Measurements from ENCODE around the gene BTNL9.
A peak's percentile ranks its signal among the peaks of the same experiment; 100 is the strongest.
"Not testable (repeated sequence)": the region's sequence is repeated elsewhere in the genome, so short reads cannot be mapped to it uniquely, and the experiment has no call there.

The BTNL9 gene

DNA sequence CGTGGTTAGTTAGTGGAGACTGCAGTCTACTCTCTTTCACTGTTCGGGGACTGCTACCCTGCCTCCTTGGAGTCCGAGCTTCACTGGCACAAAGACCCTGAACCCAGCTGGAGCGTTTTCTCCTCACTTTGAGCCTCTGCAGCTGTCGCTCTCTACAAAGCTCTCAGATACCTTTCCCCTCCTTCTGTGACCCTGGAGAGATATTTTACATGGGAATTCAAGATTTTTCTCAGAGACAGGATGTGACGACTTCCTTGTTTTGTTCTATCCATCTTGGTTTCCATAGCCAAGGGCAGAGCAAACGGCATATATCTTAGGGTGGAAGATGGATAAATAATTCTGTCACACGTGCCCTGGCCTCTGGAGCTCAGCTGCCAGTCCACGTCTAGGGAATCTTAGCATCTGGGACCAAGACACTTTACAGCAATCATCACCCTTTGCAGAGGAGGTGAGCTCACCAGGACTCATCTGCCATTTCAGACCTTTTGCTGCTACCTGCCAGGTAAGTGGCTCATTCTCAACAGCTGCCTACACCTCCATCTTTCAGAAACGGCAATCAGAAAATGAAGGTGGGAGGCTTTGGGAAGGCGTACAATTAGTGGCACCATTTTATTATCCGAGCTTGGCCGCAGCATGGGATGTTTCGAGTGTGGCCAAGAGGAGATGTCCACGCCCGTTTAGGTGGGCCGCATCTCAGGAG is at the start of gene BTNL9:
Gene BTNL9 (plus strand): TSS at position 336 of the 700 bp plus-strand sequence. CDS start 5,224 bp downstream, outside the sequence.
- DNase-seq (ENCODE audit: low read depth), result no peak

DNA sequence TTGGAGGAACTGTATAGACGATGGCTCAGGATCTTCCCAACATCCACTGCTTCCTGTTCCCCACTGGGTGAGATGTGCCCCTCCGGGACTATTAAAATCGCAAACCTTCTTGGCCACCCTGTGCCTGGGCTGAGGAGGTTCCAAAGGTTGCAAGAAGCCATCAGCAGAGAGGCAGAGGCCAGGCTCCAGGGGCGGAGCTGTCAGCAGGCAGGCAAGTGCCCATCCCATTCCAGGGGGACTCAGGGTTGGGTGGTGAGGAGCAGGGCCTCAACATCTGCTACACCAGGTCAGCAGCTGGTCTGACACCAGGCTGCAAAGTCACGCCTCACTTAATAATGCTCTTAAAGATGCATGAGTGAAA is 49.2 kb upstream of the BTNL9 start:
- DNase-seq (ENCODE audit: low read depth), result no peak

DNA sequence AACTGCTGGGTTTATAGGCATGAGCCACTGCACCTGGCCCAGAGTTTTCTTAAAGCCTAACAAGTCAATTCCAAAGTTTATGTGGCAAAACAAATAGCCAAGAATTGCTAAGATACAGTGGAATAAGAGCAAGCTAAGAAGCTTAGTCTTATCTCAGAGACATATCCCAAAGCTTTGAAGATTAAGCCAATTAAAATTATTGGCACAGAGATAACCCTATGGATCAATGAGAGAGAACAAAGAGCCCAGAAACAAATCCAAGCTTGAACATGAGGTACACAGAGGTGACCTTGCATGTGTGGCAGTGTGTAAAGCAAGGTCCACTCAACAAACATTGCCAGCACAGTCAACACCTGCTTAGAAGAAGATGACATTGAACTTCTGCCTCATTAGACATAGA is 38.1 kb upstream of the BTNL9 start:
- no peak for DNase-seq (ENCODE audit: low read depth)

DNA sequence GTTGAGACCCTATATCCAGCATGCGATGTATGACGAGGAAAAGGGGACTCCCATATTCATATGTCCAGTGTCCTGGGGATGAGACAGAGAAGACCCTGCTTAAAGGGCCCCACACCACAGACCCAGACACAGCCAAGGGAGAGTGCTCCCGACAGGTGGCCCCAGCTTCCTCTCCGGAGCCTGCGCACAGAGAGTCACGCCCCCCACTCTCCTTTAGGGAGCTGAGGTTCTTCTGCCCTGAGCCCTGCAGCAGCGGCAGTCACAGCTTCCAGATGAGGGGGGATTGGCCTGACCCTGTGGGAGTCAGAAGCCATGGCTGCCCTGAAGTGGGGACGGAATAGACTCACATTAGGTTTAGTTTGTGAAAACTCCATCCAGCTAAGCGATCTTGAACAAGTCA is 34.3 kb upstream of the BTNL9 start:
- DNase-seq (ENCODE audit: low read depth), result no peak

GRCh38 chr5:181008136-181008535 is 31.9 kb upstream of the BTNL9 start:
- no peak for DNase-seq (ENCODE audit: low read depth)

GRCh38 chr5:181010018-181010417 is 30.0 kb upstream of the BTNL9 start:
- DNase-seq (ENCODE audit: low read depth), result not testable (repeated sequence)

DNA sequence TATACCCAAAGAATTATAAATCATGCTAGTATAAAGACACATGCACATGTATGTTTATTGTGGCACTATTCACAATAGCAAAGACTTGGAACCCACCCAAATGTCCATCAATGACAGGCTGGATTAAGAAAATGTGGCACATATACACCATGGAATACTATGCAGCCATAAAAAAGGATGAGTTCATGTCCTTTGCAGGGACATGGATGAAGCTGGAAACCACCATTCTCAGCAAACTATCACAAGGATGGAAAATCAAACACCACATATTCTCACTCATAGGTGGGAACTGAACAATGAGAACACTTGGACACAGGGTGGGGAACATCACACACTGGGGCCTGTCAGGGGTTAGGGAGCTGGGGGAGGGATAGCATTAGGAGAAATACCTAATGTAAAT is 25.4 kb upstream of the BTNL9 start:
- not testable (repeated sequence) for DNase-seq (ENCODE audit: low read depth)

DNA sequence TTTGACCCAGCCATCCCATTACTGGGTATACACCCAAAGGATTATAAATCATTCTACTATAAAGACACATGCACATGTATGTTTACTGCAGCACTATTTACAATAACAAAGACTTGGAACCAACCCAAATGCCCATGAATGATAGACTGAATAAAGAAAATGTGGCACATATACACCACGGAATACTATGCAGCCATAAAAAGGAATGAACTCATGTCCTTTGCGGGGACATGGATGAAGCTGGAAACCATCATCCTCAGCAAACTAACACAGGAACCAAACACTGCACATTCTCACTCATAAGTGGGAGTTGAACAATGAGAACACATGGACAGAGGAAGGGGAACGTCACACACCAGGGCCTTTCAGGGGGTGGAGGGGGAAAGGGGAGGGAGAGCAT is 22.6 kb upstream of the BTNL9 start:
- not testable (repeated sequence) for DNase-seq (ENCODE audit: low read depth)

- no peak for DNase-seq (ENCODE audit: low read depth)
Observed at GRCh38 chr5:181020688-181021087, 19.4 kb upstream of the BTNL9 start.

GRCh38 chr5:181024245-181025064 is 15.6 kb upstream of the BTNL9 start:
- DNase-seq (ENCODE audit: low read depth), result no peak

GRCh38 chr5:181027452-181028031 is 12.5 kb upstream of the BTNL9 start:
- DNase-seq (ENCODE audit: low read depth), result no peak

DNA sequence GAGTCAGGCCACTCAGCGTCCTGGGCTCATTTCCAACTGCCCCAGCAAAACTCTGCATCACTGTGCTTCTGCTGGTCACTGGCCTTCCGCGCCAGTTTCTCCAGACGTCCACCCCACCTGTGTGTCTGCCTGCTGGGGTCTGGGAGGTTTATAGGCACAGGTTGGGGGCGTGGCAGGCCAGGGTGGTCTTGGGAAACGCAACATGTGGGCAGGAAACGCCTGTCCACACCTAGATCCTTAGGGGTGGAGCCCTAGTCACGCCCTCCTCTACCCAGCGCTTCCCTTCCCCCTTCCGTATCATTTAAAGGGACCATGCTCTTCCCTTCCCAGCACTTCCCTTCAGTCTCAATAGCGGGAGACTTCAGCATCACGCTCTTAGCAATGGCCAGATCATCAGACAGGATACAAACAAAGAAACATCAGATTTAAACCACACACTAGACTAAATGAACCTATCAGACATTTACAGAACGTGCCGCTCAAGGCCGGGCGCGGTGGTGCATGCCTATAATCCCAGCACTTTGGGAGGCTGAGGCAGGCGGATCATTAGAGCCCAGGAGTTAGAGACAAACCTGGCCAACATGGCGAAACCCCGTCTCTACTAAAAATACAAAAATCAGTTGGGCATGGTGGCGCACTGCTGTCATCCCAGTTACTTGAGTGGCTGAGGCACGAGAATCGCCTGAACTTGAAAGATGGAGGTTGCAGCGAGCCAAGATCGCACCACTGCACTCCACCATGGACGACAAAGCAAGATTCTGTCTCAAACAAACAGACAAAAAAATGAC is 11.8 kb upstream of the BTNL9 start:
- DNase-seq (ENCODE audit: low read depth), result no peak

DNA sequence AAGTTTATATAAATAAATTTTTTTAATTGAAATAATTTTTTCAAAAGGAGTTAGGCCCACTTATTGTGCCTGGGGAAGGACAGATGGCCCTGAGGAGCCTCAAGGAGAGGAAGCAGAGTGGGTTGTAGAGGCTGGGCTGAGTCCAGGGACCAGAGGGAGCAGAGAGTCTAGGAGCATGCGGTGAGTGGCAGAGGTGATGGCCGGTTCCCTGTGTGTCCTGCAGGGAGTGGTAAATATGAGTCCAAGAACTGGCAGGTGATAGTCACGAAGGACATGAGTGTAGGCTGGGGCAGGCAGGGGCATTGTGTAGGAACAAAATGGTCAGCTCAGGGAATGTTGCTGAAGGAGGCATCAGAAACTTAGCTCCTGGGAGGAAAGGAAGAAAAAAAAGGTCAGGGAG is 8.3 kb upstream of the BTNL9 start:
- no peak for DNase-seq (ENCODE audit: low read depth)

DNA sequence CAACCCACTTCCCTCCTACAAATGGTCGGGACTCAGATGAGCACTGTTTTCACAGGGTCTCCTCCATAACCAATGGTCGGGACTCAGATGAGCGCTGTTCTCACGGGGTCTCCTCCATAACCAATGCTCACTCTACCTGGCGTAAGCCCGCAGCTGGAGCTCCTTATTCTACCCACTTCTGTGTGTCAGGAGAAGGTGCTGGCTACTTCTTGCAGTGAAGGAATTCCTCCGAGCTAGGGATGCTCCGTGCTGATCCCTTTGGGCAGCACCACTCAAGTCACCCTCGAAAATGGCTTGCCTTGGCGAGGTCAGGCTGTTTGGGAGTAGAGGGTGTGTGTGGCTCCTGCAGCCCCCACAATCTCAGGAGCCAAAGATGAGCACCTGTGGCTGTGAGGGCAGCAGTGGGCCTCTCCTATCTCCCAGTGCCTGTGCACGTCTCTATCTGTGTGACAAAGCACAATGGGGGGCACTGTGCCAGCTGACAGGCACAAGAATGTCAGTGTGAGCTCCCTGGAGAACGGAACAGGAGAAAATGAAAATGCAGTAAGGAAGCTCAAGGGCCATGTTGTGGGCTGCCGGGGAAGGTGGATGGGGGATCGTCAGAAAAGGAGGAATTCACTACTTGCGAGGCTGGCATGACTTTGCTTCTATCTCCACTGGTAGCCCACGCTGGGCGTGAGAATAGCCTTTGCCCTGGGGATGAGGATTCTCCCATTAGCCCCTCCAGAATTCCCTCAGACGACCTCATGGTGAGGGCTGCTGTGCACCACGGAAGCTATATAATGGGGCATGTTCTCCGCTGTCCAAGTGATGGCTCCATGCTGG is 3.9 kb upstream of the BTNL9 start:
- no peak for DNase-seq (ENCODE audit: low read depth)

GRCh38 chr5:181036816-181037364 is 3.2 kb upstream of the BTNL9 start:
- no peak for DNase-seq (ENCODE audit: low read depth)

- DNase-seq (ENCODE audit: low read depth), result peak; percentile 9
Observed at GRCh38 chr5:181037365-181037861, 2.7 kb upstream of the BTNL9 start.

DNA sequence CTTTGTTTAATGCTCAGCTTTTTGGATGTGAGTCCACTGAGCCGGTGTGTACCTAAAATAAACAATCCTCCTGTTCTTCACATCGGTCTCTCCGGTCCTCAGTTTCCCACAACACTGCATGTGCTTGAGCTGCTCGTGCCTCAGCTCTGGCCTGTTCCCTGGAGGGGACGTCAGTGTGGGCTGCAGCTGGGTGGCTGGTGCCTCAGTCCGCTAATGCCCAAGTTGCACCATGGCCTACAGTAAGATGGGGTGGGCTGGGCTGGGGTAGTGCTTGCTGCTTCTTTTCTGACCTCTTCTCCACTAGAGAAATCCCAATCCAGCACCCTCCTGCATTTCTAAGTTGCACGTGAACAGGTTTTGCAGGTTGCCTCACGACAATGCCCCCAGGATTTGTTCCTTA is 595 bp upstream of the BTNL9 start:
- DNase-seq (ENCODE audit: low read depth), result no peak

GRCh38 chr5:181040631-181040945 is 522 bp downstream of the BTNL9 start:
- no peak for DNase-seq (ENCODE audit: low read depth)

GRCh38 chr5:181041043-181041442 is 977 bp downstream of the BTNL9 start:
- DNase-seq (ENCODE audit: low read depth), result no peak

GRCh38 chr5:181042036-181042713 is 2.1 kb downstream of the BTNL9 start:
- no peak for DNase-seq (ENCODE audit: low read depth)

- no peak for DNase-seq (ENCODE audit: low read depth)
Observed at GRCh38 chr5:181042722-181043121, 2.7 kb downstream of the BTNL9 start.

Data from EH (cell line).